HG03064 (cell line): ENCODE measurements around the gene SYCP3.

Source experiments
- ATAC-seq: cut with Tn5 transposase; IDR thresholded peaks from one replicate; pipeline ENCODE4 v1.9.1; 2021; ENCODE audit warnings: low read depth; ENCODE audit not compliant: unreplicated experiment

SYCP3 gene

GRCh38 chr12:101738920-101739665, at the start of gene SYCP3:
Gene SYCP3, minus strand, starts transcription at chr12:101739462. Its CDS starts 1,527 bp downstream, at chr12:101737935.
- no peak for ATAC-seq

DNA sequence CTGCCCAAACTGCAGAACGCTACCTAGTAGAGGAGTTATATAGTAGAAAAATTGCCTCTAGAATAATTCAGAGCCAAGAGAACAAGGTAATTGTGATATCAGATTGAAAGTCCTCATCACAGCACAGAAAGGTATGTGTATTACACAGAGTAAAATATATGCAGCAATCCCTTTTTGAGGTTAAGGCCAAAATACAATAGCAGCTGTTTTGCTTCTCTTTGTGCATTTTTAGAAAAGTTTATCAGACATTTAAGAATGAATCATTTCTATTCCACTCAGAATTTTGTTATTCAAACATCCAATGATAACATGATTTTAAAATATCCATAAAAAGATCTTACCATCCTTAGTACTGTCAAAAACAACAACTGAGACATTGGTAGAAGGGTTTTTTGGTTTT, 46.4 kb upstream of the SYCP3 start:
- ATAC-seq = no peak

DNA sequence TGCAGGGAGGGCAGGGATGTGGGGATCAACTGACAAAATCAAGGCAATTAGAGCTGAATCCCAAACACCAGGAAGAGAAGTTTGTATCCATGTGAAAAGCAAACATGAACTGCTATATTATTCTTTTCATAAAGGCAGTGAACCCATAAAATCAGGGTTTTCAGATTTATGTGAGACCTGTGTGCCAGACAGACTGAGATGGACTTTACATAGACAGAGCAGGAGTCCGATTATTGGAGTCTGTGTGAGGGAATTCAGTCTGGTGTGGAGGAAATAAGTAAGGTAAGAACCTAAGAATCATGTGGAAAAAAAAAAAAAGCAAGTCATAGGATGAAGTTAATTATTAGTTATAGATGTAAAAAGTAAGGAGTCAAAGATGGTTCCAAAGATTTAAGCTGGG, 45.1 kb upstream of the SYCP3 start:
- ATAC-seq = no peak

DNA sequence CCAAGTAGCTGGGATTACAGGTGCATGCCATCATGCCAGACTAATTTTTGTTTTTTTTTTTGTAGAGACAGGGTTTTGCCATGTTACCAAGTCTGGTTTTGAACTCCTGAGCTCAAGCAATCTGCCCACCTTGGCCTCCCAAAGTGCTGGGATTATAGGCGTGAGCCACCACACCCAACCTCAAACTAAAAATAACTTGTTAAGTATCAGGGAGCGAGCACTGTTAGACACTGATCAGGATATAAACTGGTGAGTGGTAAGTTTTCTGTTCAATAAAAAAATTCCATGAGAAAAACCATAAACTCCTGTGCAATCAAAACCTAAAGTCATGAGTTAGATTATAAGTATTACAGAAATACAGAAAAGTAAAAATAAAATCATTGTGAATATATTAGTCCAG, 44.6 kb upstream of the SYCP3 start:
- ATAC-seq = no peak

DNA sequence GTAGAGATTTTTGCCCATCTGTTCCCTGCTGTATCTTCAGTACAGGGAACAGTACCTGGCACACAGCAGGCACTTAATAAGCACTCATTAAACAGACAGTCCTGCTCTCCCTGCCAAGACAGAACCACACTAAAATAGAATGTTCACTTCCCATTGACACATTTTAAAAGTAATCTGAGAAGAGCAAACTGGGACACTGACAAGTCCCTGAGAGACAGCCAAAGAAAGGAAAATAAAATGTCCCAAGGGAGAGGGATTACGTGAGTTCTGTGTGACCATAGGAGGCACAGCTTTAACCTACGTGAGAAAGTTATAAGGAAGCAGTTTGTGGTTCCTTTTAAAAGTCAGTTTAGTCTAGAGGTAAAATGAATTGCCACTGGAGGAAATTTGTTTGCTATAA, 43.9 kb upstream of the SYCP3 start:
- ATAC-seq = no peak

DNA sequence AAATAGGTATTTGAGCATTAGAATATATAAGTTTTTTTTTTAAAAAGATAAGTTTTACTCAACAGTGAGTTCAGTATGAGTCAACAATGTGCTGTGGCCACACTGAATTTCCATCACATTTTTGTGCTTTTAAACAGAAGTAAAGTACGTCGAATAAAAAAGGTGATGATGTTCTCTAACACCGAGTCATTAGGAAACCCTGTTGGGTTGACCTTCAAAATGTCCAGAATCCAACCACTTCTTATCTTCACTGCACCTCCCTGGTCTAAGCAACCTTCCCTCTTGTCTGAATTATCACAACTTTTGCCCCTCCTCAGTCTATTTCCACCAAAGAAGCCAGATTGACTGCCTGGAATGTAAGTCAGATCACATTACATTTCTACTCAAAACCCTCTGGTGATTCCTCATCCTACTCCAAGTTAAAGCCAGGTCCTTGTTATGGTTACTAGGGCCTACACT, 43.0 kb upstream of the SYCP3 start:
- ATAC-seq = no peak

- no peak for ATAC-seq
These were observed 42.6 kb upstream of the SYCP3 start for GRCh38 chr12:101781834-101782233.

DNA sequence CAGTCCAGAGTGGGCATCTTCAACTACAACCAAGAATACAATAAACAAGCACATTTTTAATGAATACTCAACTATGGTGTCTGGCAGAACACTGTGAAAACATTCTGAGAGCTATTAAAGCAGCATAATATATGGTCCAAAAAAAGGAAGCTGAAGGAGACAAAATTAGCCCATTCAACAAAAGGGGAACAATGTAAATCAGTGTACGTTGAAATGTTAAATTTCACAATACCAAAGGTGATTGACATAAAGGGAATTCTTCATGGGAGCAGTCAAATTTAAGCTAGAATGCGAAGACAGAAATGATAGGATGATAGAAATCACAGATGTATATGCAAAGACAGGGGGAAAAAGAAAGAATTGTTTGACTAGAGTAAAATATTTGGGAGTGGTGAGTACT, 41.3 kb upstream of the SYCP3 start:
- no peak for ATAC-seq

- no peak for ATAC-seq
These were observed 40.4 kb upstream of the SYCP3 start for GRCh38 chr12:101779626-101780025.

DNA sequence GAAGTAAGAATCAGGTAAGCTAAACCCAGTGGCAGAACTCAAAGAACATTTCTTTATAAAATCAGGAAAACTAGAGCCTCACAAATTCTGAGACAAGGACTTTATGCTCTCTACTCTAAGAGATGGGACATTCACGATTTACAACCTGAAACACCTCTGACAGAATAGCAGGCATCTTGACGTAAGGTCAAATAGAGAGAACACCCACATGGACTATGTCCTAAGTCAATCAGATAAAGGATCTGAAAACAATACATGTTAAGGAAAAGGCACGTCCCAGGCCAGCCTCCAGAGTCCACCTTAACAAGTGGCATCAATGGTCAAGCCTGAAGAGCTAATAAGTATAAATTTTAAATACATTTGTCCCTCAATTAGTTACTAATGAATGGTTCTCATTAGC, 39.9 kb upstream of the SYCP3 start:
- no peak for ATAC-seq

- ATAC-seq = no peak
These were observed 38.7 kb upstream of the SYCP3 start for GRCh38 chr12:101777978-101778377.

DNA sequence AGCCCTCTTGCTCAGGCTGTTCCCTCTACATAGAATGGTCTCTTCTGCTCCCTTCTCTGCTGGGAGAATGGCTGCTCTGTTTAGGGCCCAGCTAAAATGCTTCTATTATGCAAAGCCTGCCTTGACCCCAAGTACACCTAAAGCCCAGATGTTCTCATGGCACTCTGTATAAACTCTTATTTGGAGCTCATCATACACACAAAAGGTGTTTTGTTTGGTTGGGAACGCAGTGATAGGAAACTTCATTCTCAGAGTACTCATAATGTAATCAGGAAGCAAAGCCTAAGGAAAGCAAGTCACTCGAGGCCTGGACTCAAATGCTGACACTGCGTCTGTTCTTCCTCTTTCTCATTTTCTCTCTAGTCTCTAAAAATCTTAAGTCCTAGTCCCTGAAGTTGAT, 38.2 kb upstream of the SYCP3 start:
- ATAC-seq = no peak

DNA sequence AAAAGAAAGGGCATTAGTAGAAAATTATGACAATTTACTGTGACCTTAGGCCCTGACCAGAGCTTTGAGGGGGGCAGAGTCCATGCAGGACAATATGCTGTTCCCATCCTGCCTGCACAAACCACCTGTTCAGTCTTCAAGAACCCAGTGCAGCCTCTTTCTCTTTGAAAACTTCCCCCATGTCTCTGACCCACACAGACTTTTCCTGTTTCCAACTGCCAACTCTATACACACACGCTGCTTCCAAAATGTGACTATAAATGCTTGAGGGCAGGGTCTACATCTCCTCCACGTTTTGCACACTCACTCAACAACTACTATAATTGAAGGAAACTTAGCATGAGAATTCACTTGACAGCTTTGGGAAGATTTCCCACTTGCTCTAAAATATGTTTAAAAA, 36.6 kb upstream of the SYCP3 start:
- ATAC-seq = no peak

GRCh38 chr12:101773650-101774162, 34.4 kb upstream of the SYCP3 start:
- ATAC-seq = no peak

DNA sequence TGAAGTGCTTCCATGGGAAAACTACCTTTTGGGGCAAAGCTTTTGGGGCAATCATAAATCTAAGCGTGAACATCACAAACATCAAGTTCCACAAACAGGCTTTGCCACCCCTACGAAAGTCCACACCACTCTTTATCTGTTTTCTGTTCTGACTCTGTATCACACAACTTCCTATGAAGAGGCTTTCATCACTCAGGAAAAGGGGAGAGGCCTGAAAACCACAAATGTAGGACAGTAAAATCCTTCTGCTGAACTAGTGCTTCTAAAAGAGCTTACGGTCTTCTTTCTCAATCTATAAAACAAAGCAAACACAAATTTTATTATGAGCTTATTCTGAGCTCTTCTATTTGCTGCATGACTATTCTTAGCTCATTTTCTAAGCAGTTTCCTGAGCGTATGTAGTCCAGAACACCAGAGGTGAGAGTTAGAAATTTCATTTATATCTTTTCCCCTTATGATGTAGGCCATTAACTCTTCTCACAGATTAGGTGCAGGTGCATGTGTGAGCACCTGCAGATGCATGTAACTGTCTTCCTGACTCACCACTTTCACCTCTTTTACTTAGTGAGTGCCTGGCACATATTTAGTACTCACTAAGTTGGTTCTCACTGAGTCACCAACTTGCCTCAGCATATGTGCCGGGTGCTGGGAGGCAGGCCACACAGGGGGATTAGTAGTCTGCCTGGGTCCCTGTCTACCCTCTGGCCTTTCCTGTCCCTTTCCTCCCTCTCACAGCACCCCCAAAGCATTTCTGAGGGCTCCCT, 32.9 kb upstream of the SYCP3 start:
- ATAC-seq = no peak

GRCh38 chr12:101769865-101770264, 30.6 kb upstream of the SYCP3 start:
- no peak for ATAC-seq

DNA sequence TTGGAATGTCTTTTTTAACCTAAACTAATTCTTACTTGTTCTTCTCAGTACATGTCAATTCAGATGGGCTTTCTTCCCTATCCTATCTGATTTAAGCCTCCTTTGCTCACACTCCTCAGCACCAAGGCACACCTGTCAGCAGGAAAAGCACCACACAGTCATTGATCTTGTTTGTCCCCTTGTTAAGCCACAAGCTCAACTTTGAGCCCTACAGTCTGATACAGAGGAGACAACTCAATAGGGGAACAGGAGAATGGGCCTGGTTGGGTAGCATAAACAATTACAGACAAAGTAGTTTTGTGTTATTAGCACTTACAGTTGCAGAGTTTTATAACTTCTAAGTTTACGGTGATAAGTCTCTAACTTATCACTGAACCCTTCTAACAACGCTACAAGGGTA, 29.5 kb upstream of the SYCP3 start:
- ATAC-seq = no peak

GRCh38 chr12:101767537-101767936, 28.3 kb upstream of the SYCP3 start:
- ATAC-seq = no peak

DNA sequence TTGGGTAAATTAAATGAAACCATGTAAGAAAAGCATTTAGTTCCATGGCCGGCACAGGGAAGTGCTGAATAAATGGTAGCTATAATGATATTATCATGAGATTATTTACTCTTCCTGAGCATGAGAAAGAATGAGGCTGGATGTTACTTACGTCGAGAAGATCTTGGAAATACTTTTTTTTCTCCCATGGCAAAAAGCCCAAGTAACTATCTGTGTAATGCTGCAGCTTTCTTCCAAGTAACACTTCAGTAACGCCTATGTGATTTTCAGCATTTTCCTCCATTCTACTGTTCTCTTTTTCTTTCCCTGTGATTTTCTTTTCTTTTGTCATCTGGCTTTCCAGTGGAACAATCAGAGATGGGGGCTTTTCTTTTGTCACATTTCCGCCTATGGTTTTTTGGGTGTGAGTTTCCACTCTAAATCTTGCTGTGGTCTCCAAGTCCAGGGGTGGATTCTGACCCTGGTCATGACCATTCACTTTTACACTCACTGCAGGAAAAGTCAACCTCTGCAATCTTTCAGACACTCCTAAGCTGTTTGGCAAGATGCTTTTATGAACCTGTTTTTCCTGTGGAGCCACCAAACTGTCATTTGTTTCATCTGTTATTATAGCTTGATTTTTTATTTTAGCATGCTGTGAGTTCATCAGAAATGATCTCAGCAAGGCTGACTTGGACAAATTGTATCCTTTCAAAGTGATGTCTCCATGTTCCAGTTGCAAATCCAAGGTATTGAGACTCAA, 25.0 kb upstream of the SYCP3 start:
- no peak for ATAC-seq

- no peak for ATAC-seq
These were observed 24.1 kb upstream of the SYCP3 start for GRCh38 chr12:101763246-101763931.

DNA sequence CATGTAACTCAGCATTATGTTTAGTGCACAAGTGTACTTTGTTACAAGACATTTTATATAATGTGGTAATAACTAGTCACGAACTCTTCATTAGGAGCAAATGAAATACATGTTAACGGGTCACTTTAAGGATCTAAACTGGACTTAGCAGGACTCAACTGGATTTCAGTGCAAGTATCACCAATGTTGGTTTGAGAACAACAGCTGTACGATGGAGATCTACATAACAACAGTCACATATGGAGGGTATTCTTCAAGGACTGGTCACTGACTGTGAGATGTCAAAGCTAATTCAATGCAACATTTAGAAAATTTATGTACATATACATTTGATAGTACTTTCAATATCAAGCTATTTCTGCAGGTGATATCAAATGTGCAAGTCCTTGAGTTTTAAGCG, 22.5 kb upstream of the SYCP3 start:
- ATAC-seq = no peak
